Mesothelial cell of epicardium (in vitro differentiated cells): ENCODE measurements around the gene ROR2. TPM values are rescaled to one million over a fixed set of nuclear protein-coding genes. Genes with fewer than 3 reads are reported as not detected.

Experiments
- DNase-seq, 2 experiments: peaks; one replicate each; pipeline ENCODE4 v3.0.0; 2021; ENCODE audit warnings: low spot score in 2 of 2; ENCODE audit not compliant: unreplicated experiment in 2 of 2
- H3K27ac Mint-ChIP-seq: 2 replicates; pipeline ENCODE4 v1.8.0; 2021; ENCODE audit warnings: mixed read lengths
- H3K27me3 Mint-ChIP-seq: 2 replicates; pipeline ENCODE4 v1.8.0; 2021; ENCODE audit warnings: low read depth, mixed read lengths
- H3K36me3 Mint-ChIP-seq: 2 replicates; pipeline ENCODE4 v1.8.0; 2021; ENCODE audit warnings: mixed read lengths
- H3K4me1 Mint-ChIP-seq: 2 replicates; pipeline ENCODE4 v1.8.0; 2021; ENCODE audit warnings: mixed read lengths
- H3K4me3 Mint-ChIP-seq: 2 replicates; pipeline ENCODE4 v1.8.0; 2021; ENCODE audit warnings: mild to moderate bottlenecking, moderate library complexity, mixed read lengths
- H3K9me3 Mint-ChIP-seq: 2 replicates; pipeline ENCODE4 v1.8.0; 2021; ENCODE audit warnings: mixed read lengths
- total RNA-seq: library from RNA; stranded (reverse); gene quantifications from 3 replicates; pipeline ENCODE4 v1.2.1, GENCODE V29; 2021
- TF ChIP-seq, protein P1 (sequence below): fragments of 200-600 bp; sonication (generic); IDR thresholded peaks from one replicate; pipeline ENCODE4 v1.5.0; 2021; ENCODE audit warnings: antibody characterized with exemption; ENCODE audit not compliant: unreplicated experiment

ROR2 gene
- total RNA-seq, 1 donor from 2014 or later, result 41.0 TPM

DNA sequence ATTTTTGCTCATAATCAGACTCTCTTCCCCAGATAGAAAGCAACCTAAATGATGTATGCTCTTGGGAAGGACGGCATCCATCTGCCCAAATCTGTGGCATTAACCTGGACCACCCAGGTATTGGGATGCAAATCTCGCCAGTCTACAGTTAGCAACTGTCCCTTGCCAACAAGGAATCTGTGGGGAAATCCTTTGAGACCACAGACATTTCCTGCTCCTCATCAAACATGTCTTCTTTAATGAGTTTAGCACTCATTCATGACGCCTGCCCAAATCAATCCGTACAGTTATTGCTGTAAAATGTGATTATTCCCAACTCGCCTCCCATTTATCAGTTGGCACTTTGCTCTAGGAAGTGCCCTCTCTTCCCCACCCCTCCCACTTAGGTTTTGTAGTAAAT is 7.8 kb downstream of the ROR2 start:
- Mint-ChIP-seq H3K4me3 (no peak overlapping the region), H3K4me1 (peaks cover 34% of the 10 kb centered on the region), H3K27me3 (no peaks in the 10 kb centered on the region), H3K36me3 (peaks cover 9% of the 10 kb centered on the region), H3K27ac (no peak overlapping the region), H3K9me3 (peaks cover 6% of the 10 kb centered on the region)
- DNase-seq, result no peak
- TF ChIP-seq, protein P1, sequence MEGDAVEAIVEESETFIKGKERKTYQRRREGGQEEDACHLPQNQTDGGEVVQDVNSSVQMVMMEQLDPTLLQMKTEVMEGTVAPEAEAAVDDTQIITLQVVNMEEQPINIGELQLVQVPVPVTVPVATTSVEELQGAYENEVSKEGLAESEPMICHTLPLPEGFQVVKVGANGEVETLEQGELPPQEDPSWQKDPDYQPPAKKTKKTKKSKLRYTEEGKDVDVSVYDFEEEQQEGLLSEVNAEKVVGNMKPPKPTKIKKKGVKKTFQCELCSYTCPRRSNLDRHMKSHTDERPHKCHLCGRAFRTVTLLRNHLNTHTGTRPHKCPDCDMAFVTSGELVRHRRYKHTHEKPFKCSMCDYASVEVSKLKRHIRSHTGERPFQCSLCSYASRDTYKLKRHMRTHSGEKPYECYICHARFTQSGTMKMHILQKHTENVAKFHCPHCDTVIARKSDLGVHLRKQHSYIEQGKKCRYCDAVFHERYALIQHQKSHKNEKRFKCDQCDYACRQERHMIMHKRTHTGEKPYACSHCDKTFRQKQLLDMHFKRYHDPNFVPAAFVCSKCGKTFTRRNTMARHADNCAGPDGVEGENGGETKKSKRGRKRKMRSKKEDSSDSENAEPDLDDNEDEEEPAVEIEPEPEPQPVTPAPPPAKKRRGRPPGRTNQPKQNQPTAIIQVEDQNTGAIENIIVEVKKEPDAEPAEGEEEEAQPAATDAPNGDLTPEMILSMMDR, result no peak

- Mint-ChIP-seq H3K36me3 (peaks cover 12% of the 10 kb centered on the region), H3K27me3 (no peaks in the 10 kb centered on the region), H3K27ac (no peak overlapping the region), H3K4me3 (no peak overlapping the region), H3K4me1 (peaks cover 33% of the 10 kb centered on the region), H3K9me3 (peaks cover 6% of the 10 kb centered on the region)
- TF ChIP-seq, protein P1, result no peak
- DNase-seq, result no peak
Observed at GRCh38 chr9:91939978-91940377, 10.1 kb downstream of the ROR2 start.

DNA sequence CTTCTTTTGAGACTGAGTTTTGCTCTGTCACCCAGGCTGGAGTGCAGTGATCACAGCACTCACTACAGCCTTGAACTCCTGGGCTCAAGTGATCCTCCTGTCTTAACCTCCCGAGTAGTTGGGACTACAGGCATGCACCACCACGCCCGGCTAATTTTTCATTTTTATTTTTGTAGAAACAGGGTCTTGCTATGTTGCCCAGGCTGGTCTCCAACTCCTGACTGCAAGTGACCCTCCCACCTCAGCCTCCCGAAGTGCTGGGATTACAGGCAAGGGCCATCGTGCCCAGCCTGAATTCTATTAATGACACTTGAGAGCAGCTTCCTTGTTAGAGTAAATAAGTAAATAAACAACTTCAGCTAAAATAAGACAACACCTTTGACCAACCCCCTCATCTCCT is 12.3 kb downstream of the ROR2 start:
- Mint-ChIP-seq H3K4me1 (peaks cover 30% of the 10 kb centered on the region), H3K9me3 (peaks cover 14% of the 10 kb centered on the region), H3K27ac (peak overlapping the region; percentile 91), H3K4me3 (no peak overlapping the region), H3K27me3 (no peaks in the 10 kb centered on the region), H3K36me3 (peaks cover 22% of the 10 kb centered on the region)
- DNase-seq, result no peak
- TF ChIP-seq, protein P1, result no peak

GRCh38 chr9:91937056-91937455 is 13.0 kb downstream of the ROR2 start:
- H3K27me3 Mint-ChIP-seq, result no peaks in the 10 kb centered on the region
- peak overlapping the region; percentile 91 for H3K27ac Mint-ChIP-seq
- TF ChIP-seq, protein P1, result no peak
- H3K4me3 Mint-ChIP-seq, result no peak overlapping the region
- peaks cover 9% of the 10 kb centered on the region for H3K9me3 Mint-ChIP-seq
- H3K4me1 Mint-ChIP-seq, result peaks cover 30% of the 10 kb centered on the region
- no peak for DNase-seq
- H3K36me3 Mint-ChIP-seq, result peaks cover 20% of the 10 kb centered on the region

- Mint-ChIP-seq H3K9me3 (peaks cover 19% of the 10 kb centered on the region), H3K36me3 (peaks cover 29% of the 10 kb centered on the region), H3K27me3 (no peaks in the 10 kb centered on the region), H3K4me1 (peaks cover 30% of the 10 kb centered on the region), H3K27ac (peak overlapping the region; percentile 79), H3K4me3 (no peak overlapping the region)
- TF ChIP-seq, protein P1, result no peak
- no peak for DNase-seq
Observed at GRCh38 chr9:91935805-91936514, 14.1 kb downstream of the ROR2 start.
